Measurements from ENCODE around the gene RINL.
A peak's percentile ranks its signal among the peaks of the same experiment; 100 is the strongest.
"Not testable (repeated sequence)": the region's sequence is repeated elsewhere in the genome, so short reads cannot be mapped to it uniquely, and the experiment has no call there.

Gene RINL

GRCh38 chr19:38904581-38905539 lies 26.8 kb upstream of the RINL start:
- no peak for DNase-seq

- no peak for DNase-seq
Measured at GRCh38 chr19:38901683-38902082, 23.6 kb upstream of the RINL start.

GRCh38 chr19:38900743-38901190 lies 22.7 kb upstream of the RINL start:
- no peak for DNase-seq

GRCh38 chr19:38900202-38900629 lies 22.1 kb upstream of the RINL start:
- DNase-seq = no peak

GRCh38 chr19:38899447-38900201 lies 21.5 kb upstream of the RINL start, which contains the start of the genes NFKBIB and SIRT2:
Gene NFKBIB (plus strand): TSS chr19:38899969. CDS start chr19:38900033, 64 bp downstream.
Gene SIRT2 (minus strand): TSS chr19:38899618. CDS start chr19:38899521, 97 bp downstream.
- peak; percentile 99 for DNase-seq

- DNase-seq = no peak
Measured at GRCh38 chr19:38898788-38899446, 20.8 kb upstream of the RINL start.

GRCh38 chr19:38894968-38895367 lies 16.9 kb upstream of the RINL start:
- no peak for DNase-seq

GRCh38 chr19:38893341-38893771 lies 15.3 kb upstream of the RINL start:
- no peak for DNase-seq

GRCh38 chr19:38892841-38893240 lies 14.8 kb upstream of the RINL start:
- no peak for DNase-seq

- DNase-seq = no peak
Measured at GRCh38 chr19:38891771-38892170, 13.7 kb upstream of the RINL start.

GRCh38 chr19:38890686-38891085 lies 12.6 kb upstream of the RINL start:
- DNase-seq = no peak

- DNase-seq = no peak
Measured at GRCh38 chr19:38889803-38890202, 11.7 kb upstream of the RINL start.

GRCh38 chr19:38888876-38889275 lies 10.8 kb upstream of the RINL start:
- no peak for DNase-seq

- DNase-seq = not testable (repeated sequence)
Measured at GRCh38 chr19:38884691-38885090, 6.6 kb upstream of the RINL start.

- DNase-seq = no peak
Measured at GRCh38 chr19:38883286-38883685, 5.2 kb upstream of the RINL start.

- no peak for DNase-seq
Measured at GRCh38 chr19:38880882-38881609, 3.0 kb upstream of the RINL start.

- DNase-seq = no peak
Measured at GRCh38 chr19:38880076-38880881, 2.2 kb upstream of the RINL start.

GRCh38 chr19:38879400-38879751 lies 1.3 kb upstream of the RINL start:
- DNase-seq = no peak

GRCh38 chr19:38878575-38879399 lies 712 bp upstream of the RINL start:
- no peak for DNase-seq

GRCh38 chr19:38875656-38876395 lies 2.2 kb downstream of the RINL start:
- DNase-seq = no peak
